GM19467 (cell line): Measurements from ENCODE around the gene ABCG1.
"Not testable (repeated sequence)": the region's sequence is repeated elsewhere in the genome, so short reads cannot be mapped to it uniquely, and the experiment has no call there.

Source experiments
- ATAC-seq: cut with Tn5 transposase; IDR thresholded peaks from one replicate; pipeline ENCODE4 v1.9.1; 2021; ENCODE audit warnings: mild to moderate bottlenecking, moderate library complexity; ENCODE audit not compliant: unreplicated experiment

ABCG1 gene

GRCh38 chr21:42218836-42219605 lies at the start of gene ABCG1:
Gene ABCG1 (plus strand): TSS chr21:42219140. CDS start chr21:42219263, 123 bp downstream.
- ATAC-seq: no peak

GRCh38 chr21:42169758-42170157 lies 49.2 kb upstream of the ABCG1 start:
- ATAC-seq: no peak

GRCh38 chr21:42171091-42172053 lies 47.6 kb upstream of the ABCG1 start:
- ATAC-seq: no peak

GRCh38 chr21:42172596-42173483 lies 46.1 kb upstream of the ABCG1 start:
- no peak for ATAC-seq

- no peak for ATAC-seq
Observed at GRCh38 chr21:42174173-42174572, 44.8 kb upstream of the ABCG1 start.

GRCh38 chr21:42175110-42175710 lies 43.7 kb upstream of the ABCG1 start:
- ATAC-seq: no peak

- no peak for ATAC-seq
Observed at GRCh38 chr21:42176859-42177258, 42.1 kb upstream of the ABCG1 start.

GRCh38 chr21:42179316-42179715 lies 39.6 kb upstream of the ABCG1 start:
- no peak for ATAC-seq

- ATAC-seq: not testable (repeated sequence)
Observed at GRCh38 chr21:42180001-42180400, 38.9 kb upstream of the ABCG1 start.

- no peak for ATAC-seq
Observed at GRCh38 chr21:42182713-42183371, 36.1 kb upstream of the ABCG1 start.

GRCh38 chr21:42183374-42184266 lies 35.3 kb upstream of the ABCG1 start:
- no peak for ATAC-seq

- ATAC-seq: no peak
Observed at GRCh38 chr21:42186591-42186990, 32.3 kb upstream of the ABCG1 start.

GRCh38 chr21:42187976-42188653 lies 30.8 kb upstream of the ABCG1 start:
- ATAC-seq: peak; percentile 94

GRCh38 chr21:42188663-42189062 lies 30.3 kb upstream of the ABCG1 start:
- no peak for ATAC-seq

GRCh38 chr21:42189431-42189830 lies 29.5 kb upstream of the ABCG1 start:
- ATAC-seq: no peak

- no peak for ATAC-seq
Observed at GRCh38 chr21:42189860-42190485, 29.0 kb upstream of the ABCG1 start.

GRCh38 chr21:42190486-42190863 lies 28.5 kb upstream of the ABCG1 start:
- no peak for ATAC-seq

GRCh38 chr21:42191064-42191463 lies 27.9 kb upstream of the ABCG1 start:
- no peak for ATAC-seq
